ENCODE measurements around the gene ADAMTSL1.

GRCh38 chr9:18438951-18439350, 35.0 kb upstream of the ADAMTSL1 start:
- TF ChIP-seq, protein P1, sequence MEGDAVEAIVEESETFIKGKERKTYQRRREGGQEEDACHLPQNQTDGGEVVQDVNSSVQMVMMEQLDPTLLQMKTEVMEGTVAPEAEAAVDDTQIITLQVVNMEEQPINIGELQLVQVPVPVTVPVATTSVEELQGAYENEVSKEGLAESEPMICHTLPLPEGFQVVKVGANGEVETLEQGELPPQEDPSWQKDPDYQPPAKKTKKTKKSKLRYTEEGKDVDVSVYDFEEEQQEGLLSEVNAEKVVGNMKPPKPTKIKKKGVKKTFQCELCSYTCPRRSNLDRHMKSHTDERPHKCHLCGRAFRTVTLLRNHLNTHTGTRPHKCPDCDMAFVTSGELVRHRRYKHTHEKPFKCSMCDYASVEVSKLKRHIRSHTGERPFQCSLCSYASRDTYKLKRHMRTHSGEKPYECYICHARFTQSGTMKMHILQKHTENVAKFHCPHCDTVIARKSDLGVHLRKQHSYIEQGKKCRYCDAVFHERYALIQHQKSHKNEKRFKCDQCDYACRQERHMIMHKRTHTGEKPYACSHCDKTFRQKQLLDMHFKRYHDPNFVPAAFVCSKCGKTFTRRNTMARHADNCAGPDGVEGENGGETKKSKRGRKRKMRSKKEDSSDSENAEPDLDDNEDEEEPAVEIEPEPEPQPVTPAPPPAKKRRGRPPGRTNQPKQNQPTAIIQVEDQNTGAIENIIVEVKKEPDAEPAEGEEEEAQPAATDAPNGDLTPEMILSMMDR (IDR thresholded peaks at IDR 0.05; ENCODE audit: insufficient read depth, low read length, poor library complexity, severe bottlenecking): no peak
- no peak for TF ChIP-seq EZH2phosphoT487 (conservative IDR thresholded peaks at IDR 0.05; ENCODE audit: low read length)

All from SU-DHL-6 (cell line).